ENCODE data around the gene LTC4S.
"Not testable (repeated sequence)": the region's sequence is repeated elsewhere in the genome, so short reads cannot be mapped to it uniquely, and the experiment has no call there.

Gene LTC4S

GRCh38 chr5:179827680-179828079, 33.9 kb downstream of the LTC4S start:
- peak; percentile 54 to 70 for DNase-seq

DNA sequence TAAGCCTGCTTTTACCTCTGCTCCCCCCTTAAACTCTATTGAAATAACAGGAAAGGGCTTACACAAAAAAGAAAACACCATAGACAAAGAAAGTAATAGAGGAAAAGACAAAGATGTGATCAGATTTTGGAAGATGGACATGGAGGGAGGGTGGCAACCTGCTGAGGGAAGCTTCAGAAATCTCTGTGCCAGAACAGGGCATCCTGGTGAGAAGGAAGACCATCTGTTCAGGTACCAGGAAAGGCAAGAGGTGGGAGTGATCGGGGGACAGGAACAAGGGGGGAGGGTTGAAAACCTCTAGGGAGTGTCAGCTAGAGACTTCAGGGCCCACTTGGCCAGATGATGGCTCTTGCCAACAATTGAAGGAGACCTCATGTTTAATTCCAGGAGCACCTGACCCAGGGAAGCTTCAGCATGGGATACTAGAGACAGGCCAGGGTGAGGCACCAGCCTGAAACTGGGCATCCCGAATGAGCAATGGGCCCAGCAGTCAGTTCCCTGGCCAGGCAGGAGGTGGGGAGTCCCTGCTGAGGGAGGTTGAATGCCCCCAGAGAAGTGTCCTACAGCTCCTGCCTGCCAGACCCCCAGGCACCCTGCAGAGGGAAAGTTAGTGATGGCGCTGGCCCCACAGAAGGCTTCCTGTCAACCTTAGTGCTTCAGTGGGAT, 35.1 kb downstream of the LTC4S start:
- no peak for DNase-seq

- no peak for DNase-seq
Measured at GRCh38 chr5:179829732-179830435, 36.1 kb downstream of the LTC4S start.

DNA sequence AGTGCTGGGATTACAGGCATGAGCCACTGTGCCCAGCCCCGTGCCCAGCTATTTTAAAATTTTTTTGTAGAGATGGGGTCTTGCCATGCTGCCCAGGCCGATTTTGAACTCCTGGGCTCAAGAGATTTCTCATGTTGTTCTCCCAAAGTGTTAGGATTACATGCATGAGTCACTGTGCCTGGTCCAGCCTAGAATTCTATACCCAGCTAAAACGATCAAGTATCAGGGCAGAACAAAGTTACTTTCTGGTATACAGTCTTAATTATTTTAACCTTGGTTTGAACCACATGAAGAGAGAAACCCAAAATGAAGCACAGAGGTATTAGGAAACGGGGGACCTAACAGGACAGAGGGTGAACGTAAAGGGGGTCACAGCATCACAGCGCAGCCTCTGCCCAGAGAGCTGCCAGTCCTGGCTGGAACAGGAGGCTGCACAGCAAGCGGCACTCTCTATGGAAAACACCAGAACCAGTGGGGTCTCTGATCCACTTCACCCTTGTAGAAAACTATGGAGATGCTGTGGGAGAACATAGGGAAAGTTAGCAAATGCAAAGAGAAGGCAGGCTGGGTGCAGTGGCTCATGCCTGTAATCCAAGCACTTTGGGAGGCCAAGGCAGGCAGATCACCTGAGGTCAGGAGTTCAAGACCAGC, 37.2 kb downstream of the LTC4S start:
- DNase-seq = no peak

DNA sequence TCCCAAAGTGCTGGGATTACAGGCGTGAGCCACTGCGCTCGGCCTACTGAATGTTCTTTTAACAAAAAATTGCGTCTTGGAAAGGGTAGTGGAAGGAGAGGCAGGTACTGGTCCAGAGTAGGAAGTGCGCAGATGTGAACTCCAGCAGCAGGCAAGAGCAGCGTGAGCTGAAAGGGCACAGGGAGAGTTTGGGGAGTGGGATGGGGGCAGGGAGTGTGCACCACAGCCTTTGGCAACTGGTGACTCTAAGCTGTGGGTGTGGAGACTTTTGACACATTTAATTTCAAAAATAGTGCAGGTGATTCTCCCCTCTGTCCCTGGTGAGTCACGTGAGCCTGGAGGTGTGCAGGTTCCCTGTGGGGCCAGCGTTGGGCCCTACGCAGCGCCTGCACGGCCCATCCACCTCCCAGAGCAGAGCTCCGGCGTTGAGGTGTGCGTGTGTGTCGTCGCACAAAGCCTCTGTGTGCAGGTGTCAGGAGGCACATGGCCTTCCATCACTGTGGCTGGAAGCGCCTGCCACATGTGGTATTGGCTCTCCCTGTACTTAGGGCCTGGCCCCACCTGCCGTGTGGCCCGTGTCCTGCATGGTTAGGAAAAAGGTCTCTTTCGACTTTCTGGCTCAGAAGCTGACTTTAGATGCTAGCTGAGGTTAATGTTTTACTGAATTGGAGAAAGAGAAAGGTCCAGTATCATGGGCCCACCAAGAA, 38.4 kb downstream of the LTC4S start:
- DNase-seq = no peak

- no peak for DNase-seq
Measured at GRCh38 chr5:179833056-179833708, 39.4 kb downstream of the LTC4S start.

DNA sequence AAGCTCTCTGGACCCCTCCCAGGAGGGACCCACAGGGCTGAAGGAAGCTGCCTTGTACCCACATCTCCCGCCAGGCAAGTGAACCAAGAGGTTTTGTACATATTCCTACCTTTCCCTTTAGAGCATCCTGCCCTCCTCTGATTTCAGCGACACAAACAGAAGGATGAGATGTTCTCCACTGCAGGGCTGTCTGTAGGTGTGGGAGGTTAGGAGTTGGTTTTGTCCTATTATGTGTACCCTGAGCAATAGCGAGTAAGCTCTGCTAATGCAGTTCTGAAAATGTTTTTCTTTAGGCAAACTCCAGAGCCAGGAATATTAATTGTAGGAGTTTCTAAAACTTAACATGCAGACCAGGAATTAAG, 39.9 kb downstream of the LTC4S start:
- no peak for DNase-seq

GRCh38 chr5:179834120-179834519, 40.3 kb downstream of the LTC4S start:
- no peak for DNase-seq

DNA sequence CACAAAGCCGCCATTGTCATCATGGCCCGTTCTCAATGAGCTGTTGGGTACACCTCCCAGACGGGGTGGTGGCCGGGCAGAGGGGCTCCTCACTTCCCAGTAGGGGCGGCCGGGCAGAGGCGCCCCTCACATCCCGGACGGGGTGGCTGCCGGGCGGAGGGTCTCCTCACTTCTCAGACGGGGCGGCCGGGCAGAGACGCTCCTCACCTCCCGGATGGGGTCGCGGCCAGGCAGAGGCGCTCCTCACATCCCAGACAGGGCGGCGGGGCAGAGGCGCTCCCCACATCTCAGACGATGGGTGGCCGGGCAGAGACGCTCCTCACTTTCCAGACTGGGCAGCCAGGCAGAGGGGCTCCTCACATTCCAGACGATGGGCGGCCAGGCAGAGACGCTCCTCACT, 41.1 kb downstream of the LTC4S start:
- not testable (repeated sequence) for DNase-seq

- peak; percentile 52 to 64 for DNase-seq
Measured at GRCh38 chr5:179836225-179837019, 42.6 kb downstream of the LTC4S start.

DNA sequence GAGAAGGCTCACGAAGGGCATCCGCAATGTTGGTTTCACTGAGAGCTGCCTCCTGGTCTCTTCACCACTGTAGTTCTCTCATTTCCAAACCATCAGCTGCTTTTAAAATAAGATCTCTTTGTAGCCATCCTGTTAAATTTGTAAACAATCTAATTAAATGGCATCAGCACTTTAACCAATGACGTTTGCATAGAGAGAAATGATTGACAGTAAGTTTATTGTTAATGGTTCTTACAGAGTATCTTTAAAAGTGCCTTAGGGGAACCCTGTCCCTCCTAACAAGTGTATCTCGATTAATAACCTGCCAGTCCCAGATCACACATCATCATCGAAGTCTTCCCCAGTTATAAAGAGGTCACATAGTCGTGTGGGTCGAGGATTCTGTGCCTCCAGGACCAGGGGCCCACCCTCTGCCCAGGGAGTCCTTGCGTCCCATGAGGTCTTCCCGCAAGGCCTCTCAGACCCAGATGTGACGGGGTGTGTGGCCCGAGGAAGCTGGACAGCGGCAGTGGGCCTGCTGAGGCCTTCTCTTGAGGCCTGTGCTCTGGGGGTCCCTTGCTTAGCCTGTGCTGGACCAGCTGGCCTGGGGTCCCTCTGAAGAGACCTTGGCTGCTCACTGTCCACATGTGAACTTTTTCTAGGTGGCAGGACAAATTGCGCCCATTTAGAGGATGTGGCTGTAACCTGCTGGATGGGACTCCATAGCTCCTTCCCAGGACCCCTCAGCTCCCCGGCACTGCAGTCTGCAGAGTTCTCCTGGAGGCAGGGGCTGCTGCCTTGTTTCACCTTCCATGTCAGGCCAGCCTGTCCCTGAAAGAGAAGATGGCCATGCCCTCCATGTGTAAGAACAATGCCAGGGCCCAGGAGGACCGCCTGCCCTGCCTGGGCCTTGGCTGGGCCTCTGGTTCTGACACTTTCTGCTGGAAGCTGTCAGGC, 43.6 kb downstream of the LTC4S start:
- DNase-seq = no peak

DNA sequence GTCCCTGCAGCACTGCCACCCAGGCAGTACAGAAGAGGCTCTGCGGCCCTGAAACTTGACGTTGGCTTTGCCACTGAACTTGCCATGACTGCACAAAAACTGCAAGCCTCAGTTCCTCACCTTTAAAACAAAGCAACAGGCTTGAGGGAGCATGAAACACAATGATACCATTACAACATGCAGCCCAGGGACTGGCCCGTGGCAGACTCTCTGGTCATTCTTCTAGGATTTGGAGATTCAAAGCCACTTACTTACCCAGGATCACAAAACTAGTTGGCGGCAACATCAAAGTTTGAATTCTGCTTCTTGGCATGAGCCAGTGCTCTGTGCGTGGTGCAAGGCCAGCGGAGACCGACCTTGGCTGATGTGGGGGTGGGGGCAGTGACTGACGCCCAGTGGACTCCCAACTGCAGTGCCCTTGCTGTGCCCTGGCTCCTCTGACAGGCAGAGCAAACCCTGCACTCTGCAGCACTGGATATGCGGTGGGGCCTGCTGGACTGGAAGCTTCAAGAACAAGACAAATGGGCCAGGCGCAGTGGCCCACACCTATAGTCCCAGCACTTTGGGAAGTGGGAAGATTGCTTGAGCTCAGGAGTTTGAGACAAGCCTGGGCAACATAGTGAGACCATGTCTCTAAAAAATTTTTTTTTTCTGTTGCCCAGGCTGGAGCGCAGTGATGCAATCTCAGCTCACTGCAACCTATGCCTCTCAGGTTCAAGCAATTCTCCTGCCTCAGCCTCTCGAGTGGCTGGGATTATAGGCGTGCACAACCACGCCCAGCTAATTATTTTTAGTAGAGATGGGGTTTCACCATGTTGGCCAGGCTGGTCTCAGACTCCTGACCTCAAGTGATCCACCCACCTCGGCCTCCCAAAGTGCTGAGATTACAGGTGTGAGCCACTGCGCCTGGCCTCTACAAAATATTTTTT, 45.8 kb downstream of the LTC4S start:
- no peak for DNase-seq

DNA sequence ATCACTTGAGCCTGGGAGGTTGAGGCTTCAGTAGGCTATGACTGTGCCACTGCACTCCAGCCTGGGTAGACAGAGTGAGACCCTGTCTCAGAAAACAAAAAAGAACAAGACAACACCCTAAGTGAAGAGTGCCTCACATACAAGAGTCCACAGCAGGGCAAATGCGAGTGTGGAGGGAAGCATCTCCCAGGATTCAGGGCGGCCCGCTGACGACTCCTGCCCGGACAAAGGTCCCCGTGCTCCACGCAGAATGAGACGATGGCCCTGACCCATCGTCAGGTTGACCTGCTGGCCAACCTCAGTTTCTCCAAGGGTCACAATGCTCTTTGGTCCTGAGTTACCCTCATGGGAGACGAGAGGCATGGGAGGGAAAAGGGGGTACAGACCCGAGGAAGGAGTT, 46.5 kb downstream of the LTC4S start:
- no peak for DNase-seq

DNA sequence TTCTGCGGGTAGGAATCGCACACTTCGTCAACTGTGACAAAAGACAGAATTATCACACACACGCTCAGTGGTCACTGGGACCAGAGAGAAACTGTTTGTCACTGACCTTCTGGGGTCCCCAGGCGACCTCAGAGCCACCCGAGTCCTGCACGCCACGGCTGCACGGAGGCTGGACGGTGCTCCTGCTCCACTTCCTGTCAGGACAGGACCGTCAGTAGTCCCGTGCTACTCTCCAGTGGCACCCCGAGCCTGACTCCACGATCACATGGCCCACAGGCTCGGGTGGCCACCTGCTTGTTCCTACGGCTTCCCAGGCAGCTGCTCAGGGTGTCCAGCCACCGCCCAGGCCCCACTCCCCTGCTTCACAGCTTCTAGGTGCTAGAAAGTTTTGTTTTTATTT, 47.0 kb downstream of the LTC4S start:
- DNase-seq = no peak

DNA sequence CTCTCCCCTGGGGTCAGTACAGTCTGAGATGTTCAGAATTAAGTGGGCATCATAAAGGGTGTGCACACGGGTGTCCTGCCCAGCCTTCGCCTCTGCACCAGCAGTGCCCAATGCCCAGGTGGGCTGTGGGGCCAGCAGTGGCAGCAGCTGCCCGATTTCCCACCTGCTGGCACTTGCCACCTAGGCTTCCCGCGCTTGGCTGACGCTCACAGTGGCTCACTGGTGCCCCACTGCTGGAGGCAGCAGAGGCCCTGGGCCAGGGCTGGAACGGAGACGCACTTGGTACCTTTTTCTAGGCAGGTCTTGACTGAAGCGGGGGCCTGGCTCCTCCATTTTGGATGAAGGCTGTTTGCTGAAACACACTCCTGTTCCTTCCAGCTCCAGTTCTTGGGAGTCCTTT, 47.8 kb downstream of the LTC4S start:
- DNase-seq = no peak

Data from stimulated activated CD4-positive, alpha-beta T cell treated with anti-CD3 and anti-CD28 coated beads, Interleukin-4, amount 100 ng/mL, for 4 hours (primary cell).